GM23248 (cell line): ENCODE data around the gene PTPRF. TPM values are rescaled to one million over a fixed set of nuclear protein-coding genes. Genes with fewer than 3 reads are reported as not detected.
"Not testable (repeated sequence)": the region's sequence is repeated elsewhere in the genome, so short reads cannot be mapped to it uniquely, and the experiment has no call there.

Experiments used
- DNase-seq: peaks from one replicate; pipeline ENCODE4 v3.0.0-alpha.2; 2015
- H2AFZ ChIP-seq: fragments of 200-600 bp; sonication (generic); 2 replicates; pipeline ENCODE4 v1.6.1; 2016; ENCODE audit warnings: antibody characterized with exemption
- H3F3A ChIP-seq: fragments of 200-600 bp; sonication (generic); 2 replicates; pipeline ENCODE4 v1.6.1; 2016; ENCODE audit warnings: mild to moderate bottlenecking, antibody characterized with exemption, mixed run types; ENCODE audit not compliant: insufficient read depth
- H3K27ac ChIP-seq: fragments of 200-600 bp; sonication (generic); 2 replicates; pipeline ENCODE4 v1.5.1; 2016; ENCODE audit warnings: mild to moderate bottlenecking
- H3K27me3 ChIP-seq: fragments of 200-600 bp; sonication (generic); replicated peaks from 2 replicates; pipeline ENCODE4 v1.6.1; 2016; ENCODE audit warnings: mild to moderate bottlenecking; ENCODE audit not compliant: insufficient read depth
- H3K36me3 ChIP-seq: fragments of 200-600 bp; sonication (generic); 2 replicates; pipeline ENCODE4 v1.6.1; 2016; ENCODE audit warnings: low read depth, mild to moderate bottlenecking
- H3K4me1 ChIP-seq: fragments of 200-600 bp; sonication (generic); 2 replicates; pipeline ENCODE4 v1.6.1; 2016; ENCODE audit warnings: mild to moderate bottlenecking; ENCODE audit not compliant: insufficient read depth
- H3K4me2 ChIP-seq: fragments of 200-600 bp; sonication (generic); one replicate; pipeline ENCODE4 v1.6.1; 2016; ENCODE audit warnings: mild to moderate bottlenecking; ENCODE audit not compliant: unreplicated experiment
- H3K4me3 ChIP-seq: fragments of 200-600 bp; sonication (generic); 2 replicates; pipeline ENCODE4 v1.5.1; 2016; ENCODE audit warnings: mild to moderate bottlenecking
- H3K79me2 ChIP-seq: fragments of 200-600 bp; sonication (generic); 2 replicates; pipeline ENCODE4 v1.6.1; 2016; ENCODE audit warnings: mild to moderate bottlenecking; ENCODE audit not compliant: insufficient read depth
- H3K9ac ChIP-seq: fragments of 200-600 bp; sonication (generic); 2 replicates; pipeline ENCODE4 v1.6.1; 2016; ENCODE audit warnings: mild to moderate bottlenecking
- H3K9me2 ChIP-seq: fragments of 200-600 bp; sonication (generic); 2 replicates; pipeline ENCODE4 v1.6.1; 2016; ENCODE audit warnings: mixed run types, mild to moderate bottlenecking, moderate library complexity; ENCODE audit not compliant: insufficient read depth
- H3K9me3 ChIP-seq: fragments of 200-600 bp; sonication (generic); one replicate; pipeline ENCODE4 v1.6.1; 2017; ENCODE audit warnings: low read depth
- H4K20me1 ChIP-seq: fragments of 200-600 bp; sonication (generic); 2 replicates; pipeline ENCODE4 v1.6.0; 2016; ENCODE audit not compliant: insufficient read depth
- EZH2 ChIP-seq: fragments of 200-600 bp; sonication (generic); IDR thresholded peaks from 2 replicates; pipeline ENCODE4 v1.6.1; 2018; ENCODE audit warnings: antibody characterized with exemption, mild to moderate bottlenecking; ENCODE audit not compliant: insufficient read depth, poor library complexity, severe bottlenecking
- EZH2phosphoT487 ChIP-seq: fragments of 200-600 bp; sonication (generic); IDR thresholded peaks from 2 replicates; pipeline ENCODE4 v1.6.1; 2018; ENCODE audit warnings: antibody characterized with exemption, moderate library complexity, mild to moderate bottlenecking, low read depth; ENCODE audit not compliant: insufficient read depth
- WGBS, 2 experiments: methylation state at CpG; one replicate each; pipeline ENCODE4 v1.1.6; 2015 to 2017; ENCODE audit warnings: low lambda C conversion rate in 2 of 2, low coverage in 1 of 2; ENCODE audit errors: missing lambda C conversion rate in 2 of 2; 5-methylcytosine and 5-hydroxymethylcytosine counted together
- in situ Hi-C: fragments of 300-500 bp; cut with MboI; formaldehyde crosslinking; loops from 2 replicates; pipeline ENCODE4 v1.15.0; 2020
- polyA plus RNA-seq: library from polyadenylated mRNA; unstranded; fragments of >200 nt; fragmentation: Nextera tagmentation; extraction: Ambion mirVana; gene quantifications from 2 replicates; pipeline ENCODE4 v1.2.1, GENCODE V29; 2016
- total RNA-seq: library from RNA; depleted of rRNA; stranded (reverse); fragments of >200 nt; shearing (Covaris generic); gene quantifications from 2 replicates; pipeline ENCODE4 v1.2.3, GENCODE V29; 2014

PTPRF gene
- total and polyA plus RNA-seq, 2 experiments from 2014 or later = 14.0 to 15.0 TPM

GRCh38 chr1:43637267-43637666 lies 106.6 kb downstream of the PTPRF start:
- no peaks in the 10 kb centered on the region for H3K9me2 ChIP-seq
- TF ChIP-seq EZH2 = no peak
- no peak for TF ChIP-seq EZH2phosphoT487
- H4K20me1 ChIP-seq = no peaks in the 10 kb centered on the region
- H2AFZ ChIP-seq = no peak overlapping the region
- no peak overlapping the region for H3K27ac ChIP-seq
- H3K4me3 ChIP-seq = no peak overlapping the region
- 82 to 91% methylated on average over 5 to 7 of the region's 7 CpGs for WGBS, 2 experiments
- no peaks in the 10 kb centered on the region for H3F3A ChIP-seq
- in situ Hi-C loops = no loop called here
- no peaks in the 10 kb centered on the region for H3K36me3 ChIP-seq
- no peak for DNase-seq
- H3K4me1 ChIP-seq = no peaks in the 10 kb centered on the region
- H3K9ac ChIP-seq = no peak overlapping the region
- H3K4me2 ChIP-seq = no peak overlapping the region
- no peaks in the 10 kb centered on the region for H3K27me3 ChIP-seq
- H3K79me2 ChIP-seq = no peaks in the 10 kb centered on the region
- no peaks in the 10 kb centered on the region for H3K9me3 ChIP-seq

DNA sequence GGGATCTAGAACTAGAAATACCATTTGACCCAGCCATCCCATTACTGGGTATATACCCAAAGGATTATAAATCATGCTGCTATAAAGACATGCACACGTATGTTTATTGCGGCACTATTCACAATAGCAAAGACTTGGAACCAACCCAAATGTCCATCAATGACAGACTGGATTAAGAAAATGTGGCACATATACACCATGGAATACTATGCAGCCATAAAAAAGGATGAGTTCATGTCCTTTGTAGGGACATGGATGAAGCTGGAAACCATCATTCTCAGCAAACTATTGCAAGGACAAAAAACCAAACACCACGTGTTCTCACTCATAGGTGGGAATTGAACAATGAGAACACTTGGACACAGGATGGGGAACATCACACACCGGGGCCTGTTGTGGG lies 107.7 kb downstream of the PTPRF start:
- H4K20me1 ChIP-seq, H3K9me2 ChIP-seq, H3K9me3 ChIP-seq, DNase-seq, H3K4me2 ChIP-seq, H3K27ac ChIP-seq, in situ Hi-C loops, H2AFZ ChIP-seq, H3K79me2 ChIP-seq, H3K4me3 ChIP-seq, H3K9ac ChIP-seq, H3K36me3 ChIP-seq, H3K4me1 ChIP-seq, H3F3A ChIP-seq, H3K27me3 ChIP-seq: not testable (repeated sequence)
- WGBS, 2 experiments = 75 to 91% methylated on average over 2 to 4 of the region's 4 CpGs

GRCh38 chr1:43639976-43640794 lies 109.5 kb downstream of the PTPRF start:
- no peak for DNase-seq
- Histone ChIP-seq H3K4me3 (no peak overlapping the region), H3K9me3 (no peaks in the 10 kb centered on the region), H2AFZ (no peak overlapping the region), H3K9ac (no peak overlapping the region), H3K9me2 (no peaks in the 10 kb centered on the region), H3K79me2 (no peaks in the 10 kb centered on the region), H3K36me3 (no peaks in the 10 kb centered on the region), H3K4me1 (no peaks in the 10 kb centered on the region), H4K20me1 (no peaks in the 10 kb centered on the region), H3K27me3 (no peaks in the 10 kb centered on the region), H3F3A (no peaks in the 10 kb centered on the region), H3K4me2 (no peak overlapping the region), H3K27ac (no peak overlapping the region)
- 81% methylated on average over 5 of the region's 5 CpGs for WGBS, 2 experiments
- in situ Hi-C loops = loop anchor here (10.0 kb wide), 1 partner anchor 105 kb away; the partner anchor contains the start of gene PTPRF
- no peak for TF ChIP-seq EZH2phosphoT487
- TF ChIP-seq EZH2 = no peak

DNA sequence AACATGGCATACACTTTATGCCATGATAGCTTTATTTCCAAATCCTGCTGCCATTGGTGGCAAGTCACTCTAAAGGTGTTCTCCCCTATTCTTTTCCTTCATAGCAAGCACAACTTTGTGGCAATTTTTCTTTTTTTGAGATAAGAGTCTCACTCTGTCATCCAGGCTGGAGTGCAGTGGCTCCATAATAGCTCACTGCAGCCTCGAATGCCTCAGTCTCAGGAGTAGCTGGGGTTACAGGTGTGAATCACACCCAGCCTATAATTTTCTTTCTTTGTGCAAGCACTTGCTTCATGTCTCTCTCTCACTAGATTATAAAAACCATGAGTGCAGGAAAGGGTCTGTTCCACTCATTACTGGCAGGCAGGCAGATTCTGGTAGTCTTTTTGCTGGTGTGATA lies 113.9 kb downstream of the PTPRF start:
- H2AFZ ChIP-seq = no peak overlapping the region

More for the DNA sequence above, 113.9 kb downstream of the PTPRF start:
- no peaks in the 10 kb centered on the region for H3K9me2 ChIP-seq
- 86% methylated on average over 1 of the region's 1 CpG for WGBS, 2 experiments
- H3K4me1 ChIP-seq = no peaks in the 10 kb centered on the region
- no peak overlapping the region for H3K9ac ChIP-seq
- H3K4me2 ChIP-seq = no peak overlapping the region
- no peak overlapping the region for H3K4me3 ChIP-seq
- no peaks in the 10 kb centered on the region for H4K20me1 ChIP-seq
- no peak overlapping the region for H3K27ac ChIP-seq
- H3K27me3 ChIP-seq = no peaks in the 10 kb centered on the region
- H3F3A ChIP-seq = peaks cover 4% of the 10 kb centered on the region; the same call in 1 of the 2 replicates
- no peaks in the 10 kb centered on the region for H3K79me2 ChIP-seq
- DNase-seq = no peak
- no peaks in the 10 kb centered on the region for H3K36me3 ChIP-seq
- TF ChIP-seq EZH2 (no peak), EZH2phosphoT487 (no peak)
- H3K9me3 ChIP-seq = no peaks in the 10 kb centered on the region
- in situ Hi-C loops = loop anchor here (10.0 kb wide), 1 partner anchor 110 kb away; the partner anchor contains the start of gene PTPRF
